Activated T-cell treated with anti-CD3 and anti-CD28 coated beads, Interleukin-2, amount 50 U/mL, for 72 hours (primary cell): ENCODE measurements around the gene XXYLT1. TPM values are rescaled to one million over a fixed set of nuclear protein-coding genes. Genes with fewer than 3 reads are reported as not detected.

Experiments used
- ATAC-seq, 2 donors: fragments of 150-1000 bp; cut with Tn5 transposase; replicated peaks in 1 of 2; 2 replicates each; pipeline ENCODE4 v1.10.0; 2021; ENCODE audit warnings: moderate library complexity in 2 of 2, mild to moderate bottlenecking in 1 of 2
- DNase-seq, 2 donors: peaks; one replicate each; pipeline ENCODE4 v3.0.0; 2021 to 2022; ENCODE audit warnings: mixed read lengths in 1 of 2
- H3K27ac Mint-ChIP-seq: one replicate; pipeline ENCODE4 v1.8.0; 2022; ENCODE audit warnings: mild to moderate bottlenecking, moderate library complexity, mixed read lengths
- H3K27me3 Mint-ChIP-seq: one replicate; pipeline ENCODE4 v1.8.0; 2022; ENCODE audit warnings: low read depth, mixed read lengths
- H3K36me3 Mint-ChIP-seq, 2 donors: one replicate each; pipeline ENCODE4 v1.8.0; 2022; ENCODE audit warnings: mixed read lengths in 2 of 2, mild to moderate bottlenecking in 1 of 2; ENCODE audit not compliant: insufficient read depth in 2 of 2
- H3K4me1 Mint-ChIP-seq: one replicate; pipeline ENCODE4 v1.8.0; 2022; ENCODE audit warnings: low read depth, mixed read lengths
- H3K4me3 Mint-ChIP-seq, 2 donors: one replicate each; pipeline ENCODE4 v1.8.0; 2022; ENCODE audit warnings: mild to moderate bottlenecking in 2 of 2, mixed read lengths in 2 of 2, moderate library complexity in 2 of 2
- H3K9me3 Mint-ChIP-seq, 2 donors: one replicate each; pipeline ENCODE4 v1.8.0; 2022; ENCODE audit warnings: mixed read lengths in 2 of 2
- total RNA-seq, 2 donors: library from RNA; stranded (reverse); gene quantifications; one replicate each; pipeline ENCODE4 v1.2.3, GENCODE V29; 2022

XXYLT1 gene
- total RNA-seq, 2 donors from 2014 or later: 6.2 to 6.6 TPM

GRCh38 chr3:195064300-195064931, 206.5 kb downstream of the XXYLT1 start:
- Mint-ChIP-seq H3K27ac (no peak overlapping the region), H3K4me1 (no peaks in the 10 kb centered on the region), H3K36me3 (peaks cover 0 to 4% of the 10 kb centered on the region in 2 donors), H3K9me3 (no peaks in the 10 kb centered on the region), H3K27me3 (no peaks in the 10 kb centered on the region), H3K4me3 (no peak overlapping the region)
- DNase-seq: no peak
- no peak for ATAC-seq

- H3K4me3 Mint-ChIP-seq: no peak overlapping the region
- H3K4me1 Mint-ChIP-seq: no peaks in the 10 kb centered on the region
- H3K27me3 Mint-ChIP-seq: no peaks in the 10 kb centered on the region
- ATAC-seq (no peak), DNase-seq (no peak)
- no peaks in the 10 kb centered on the region for H3K9me3 Mint-ChIP-seq
- H3K27ac Mint-ChIP-seq: no peak overlapping the region
- H3K36me3 Mint-ChIP-seq: peaks cover 0 to 2% of the 10 kb centered on the region in 2 donors
Measured at GRCh38 chr3:195063581-195064193, 207.3 kb downstream of the XXYLT1 start.

- no peaks in the 10 kb centered on the region for H3K27me3 Mint-ChIP-seq
- no peaks in the 10 kb centered on the region for H3K4me1 Mint-ChIP-seq
- H3K4me3 Mint-ChIP-seq: no peak overlapping the region
- no peaks in the 10 kb centered on the region for H3K9me3 Mint-ChIP-seq
- DNase-seq: no peak
- ATAC-seq: no peak
- H3K36me3 Mint-ChIP-seq: peaks cover 0 to 2% of the 10 kb centered on the region in 2 donors
- H3K27ac Mint-ChIP-seq: no peak overlapping the region
Measured at GRCh38 chr3:195062866-195063540, 208.0 kb downstream of the XXYLT1 start.

- DNase-seq: no peak
- H3K4me1 Mint-ChIP-seq: no peaks in the 10 kb centered on the region
- no peak overlapping the region for H3K4me3 Mint-ChIP-seq
- no peak for ATAC-seq
- no peaks in the 10 kb centered on the region for H3K9me3 Mint-ChIP-seq
- no peaks in the 10 kb centered on the region for H3K27me3 Mint-ChIP-seq
- H3K36me3 Mint-ChIP-seq: peaks cover 0 to 2% of the 10 kb centered on the region in 2 donors
- H3K27ac Mint-ChIP-seq: no peak overlapping the region
Measured at GRCh38 chr3:195061756-195062655, 209.0 kb downstream of the XXYLT1 start.

GRCh38 chr3:195060531-195061291, 210.2 kb downstream of the XXYLT1 start:
- H3K36me3 Mint-ChIP-seq: no peaks in the 10 kb centered on the region
- H3K9me3 Mint-ChIP-seq: no peaks in the 10 kb centered on the region
- H3K4me3 Mint-ChIP-seq: no peak overlapping the region
- no peak for ATAC-seq
- H3K27ac Mint-ChIP-seq: no peak overlapping the region
- no peaks in the 10 kb centered on the region for H3K27me3 Mint-ChIP-seq
- no peak for DNase-seq
- no peaks in the 10 kb centered on the region for H3K4me1 Mint-ChIP-seq

GRCh38 chr3:195060217-195060481, 210.8 kb downstream of the XXYLT1 start:
- H3K27ac Mint-ChIP-seq: no peak overlapping the region
- H3K4me1 Mint-ChIP-seq: no peaks in the 10 kb centered on the region
- no peak overlapping the region for H3K4me3 Mint-ChIP-seq
- no peaks in the 10 kb centered on the region for H3K27me3 Mint-ChIP-seq
- ATAC-seq: no peak
- H3K36me3 Mint-ChIP-seq: no peaks in the 10 kb centered on the region
- H3K9me3 Mint-ChIP-seq: no peaks in the 10 kb centered on the region
- DNase-seq: no peak

- H3K36me3 Mint-ChIP-seq: no peaks in the 10 kb centered on the region
- no peak overlapping the region for H3K27ac Mint-ChIP-seq
- no peak overlapping the region for H3K4me3 Mint-ChIP-seq
- H3K27me3 Mint-ChIP-seq: no peaks in the 10 kb centered on the region
- ATAC-seq: no peak
- DNase-seq: no peak
- H3K4me1 Mint-ChIP-seq: no peaks in the 10 kb centered on the region
- no peaks in the 10 kb centered on the region for H3K9me3 Mint-ChIP-seq
Measured at GRCh38 chr3:195059471-195060216, 211.3 kb downstream of the XXYLT1 start.

- no peak overlapping the region for H3K27ac Mint-ChIP-seq
- H3K27me3 Mint-ChIP-seq: no peaks in the 10 kb centered on the region
- H3K4me1 Mint-ChIP-seq: no peaks in the 10 kb centered on the region
- H3K9me3 Mint-ChIP-seq: no peaks in the 10 kb centered on the region
- H3K36me3 Mint-ChIP-seq: no peaks in the 10 kb centered on the region
- DNase-seq: no peak
- ATAC-seq: no peak
- H3K4me3 Mint-ChIP-seq: no peak overlapping the region
Measured at GRCh38 chr3:195059006-195059350, 212.0 kb downstream of the XXYLT1 start.

GRCh38 chr3:195058336-195059005, 212.5 kb downstream of the XXYLT1 start:
- no peaks in the 10 kb centered on the region for H3K4me1 Mint-ChIP-seq
- DNase-seq: no peak
- no peaks in the 10 kb centered on the region for H3K9me3 Mint-ChIP-seq
- no peaks in the 10 kb centered on the region for H3K36me3 Mint-ChIP-seq
- no peak overlapping the region for H3K4me3 Mint-ChIP-seq
- no peaks in the 10 kb centered on the region for H3K27me3 Mint-ChIP-seq
- no peak for ATAC-seq
- no peak overlapping the region for H3K27ac Mint-ChIP-seq

GRCh38 chr3:195057716-195058115, 213.2 kb downstream of the XXYLT1 start:
- Mint-ChIP-seq H3K36me3 (no peaks in the 10 kb centered on the region), H3K9me3 (no peaks in the 10 kb centered on the region), H3K27ac (no peak overlapping the region), H3K27me3 (no peaks in the 10 kb centered on the region), H3K4me1 (no peaks in the 10 kb centered on the region), H3K4me3 (no peak overlapping the region)
- DNase-seq (no peak), ATAC-seq (no peak)

GRCh38 chr3:195056506-195056905, 214.5 kb downstream of the XXYLT1 start:
- H3K36me3 Mint-ChIP-seq: no peaks in the 10 kb centered on the region
- H3K27ac Mint-ChIP-seq: no peak overlapping the region
- DNase-seq: no peak
- H3K4me1 Mint-ChIP-seq: no peaks in the 10 kb centered on the region
- no peaks in the 10 kb centered on the region for H3K9me3 Mint-ChIP-seq
- no peak for ATAC-seq
- no peak overlapping the region for H3K4me3 Mint-ChIP-seq
- no peaks in the 10 kb centered on the region for H3K27me3 Mint-ChIP-seq

GRCh38 chr3:195054311-195054710, 216.6 kb downstream of the XXYLT1 start:
- no peaks in the 10 kb centered on the region for H3K36me3 Mint-ChIP-seq
- ATAC-seq (no peak), DNase-seq (no peak)
- no peaks in the 10 kb centered on the region for H3K9me3 Mint-ChIP-seq
- H3K4me1 Mint-ChIP-seq: no peaks in the 10 kb centered on the region
- H3K27ac Mint-ChIP-seq: no peak overlapping the region
- H3K4me3 Mint-ChIP-seq: no peak overlapping the region
- H3K27me3 Mint-ChIP-seq: no peaks in the 10 kb centered on the region
